ENCODE measurements around the gene ADARB1. TPM values are rescaled to one million over a fixed set of nuclear protein-coding genes. Genes with fewer than 3 reads are reported as not detected.

Gene ADARB1
- total and polyA plus RNA-seq, 9 of the 15 experiments (the other 6 are each of a cell fraction or from before 2014, with no cell fraction given) = 6.7 to 16.0 (median 8.3) TPM

DNA sequence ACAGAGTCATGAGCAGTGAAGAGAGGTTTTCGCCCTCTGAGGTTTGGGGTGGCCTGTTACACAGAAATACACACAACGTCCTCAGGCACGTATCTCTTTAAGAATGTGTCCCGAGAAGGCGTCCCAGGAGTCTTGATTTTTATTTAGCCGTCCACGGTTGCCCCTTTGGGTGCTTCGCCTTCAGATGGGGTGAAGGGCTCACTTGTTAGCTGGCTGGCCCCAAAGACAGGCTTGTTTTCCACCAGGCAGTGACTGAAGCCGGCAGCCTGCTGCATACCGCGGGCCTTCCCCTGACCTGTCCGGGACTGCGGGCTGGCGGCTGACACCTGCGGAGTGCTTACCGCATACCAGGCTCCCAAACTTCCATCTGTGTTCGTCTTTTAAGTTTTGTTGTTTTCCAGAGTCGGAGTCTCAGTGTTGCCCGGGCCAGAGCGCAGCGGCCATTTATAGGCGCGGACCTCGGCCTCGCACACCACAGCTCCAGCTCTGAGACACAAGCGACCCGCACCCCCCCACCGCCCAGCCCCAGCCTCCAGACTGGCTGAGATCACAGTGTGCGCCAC is 1.6 kb upstream of the ADARB1 start:
- WGBS (ENCODE audit: insufficient coverage, low coverage, missing lambda C conversion rate) = 84% methylated on average over 25 of the region's 29 CpGs
- Histone ChIP-seq H3K4me3 (no peak overlapping the region), H3K9me3 (replicated peaks; ENCODE audit: control insufficient read depth, insufficient read depth, low read depth, low read length) (no peaks in the 10 kb centered on the region), H4K20me1 (replicated peaks; ENCODE audit: control insufficient read depth, insufficient read depth, low read length) (peaks cover 12% of the 10 kb centered on the region), H3K79me2 (ENCODE audit: control insufficient read depth, insufficient read depth, low read length) (no peaks in the 10 kb centered on the region), H2AFZ (ENCODE audit: low read depth, low read length) (no peak overlapping the region), H3K4me2 (ENCODE audit: insufficient read depth, low read length) (no peak overlapping the region), H3K36me3 (ENCODE audit: control insufficient read depth, insufficient read depth, low read length) (no peaks in the 10 kb centered on the region), H3K4me1 (replicated peaks in 1 of 2; ENCODE audit: control insufficient read depth in 2 of 2, insufficient read depth in 2 of 2, low read length in 2 of 2) (peaks cover 39% of the 10 kb centered on the region in 2 experiments), H3K9ac (ENCODE audit: insufficient read depth in 1 of 2, low read depth in 2 of 2, low read length in 2 of 2) (peak overlapping the region in 1 of 2 experiments; percentile 84; a peak in 2 of 4 replicates), H3K27me3 (ENCODE audit: control insufficient read depth in 2 of 2, insufficient read depth in 2 of 2, low read length in 2 of 2) (no peaks in the 10 kb centered on the region; a peak in 1 of 5 replicates), H3K27ac (ENCODE audit: extremely low read depth, low read depth, low read length) (peak overlapping the region; percentile 5; the same call in 1 of the 3 replicates), H3K9me1 (ENCODE audit: control insufficient read depth, insufficient read depth, low read length) (no peaks in the 10 kb centered on the region)
- FAIRE-seq = no peak
- in situ Hi-C loops (cut with MboI) = no loop called here
- TSS peak; percentile 71 for BruUV-seq (replicated peaks)
- intact Hi-C loops (cut with micrococcal nuclease) = no loop called here
- no peak for ATAC-seq
- ChIA-PET POLR2A (interaction anchor here (0.8 to 1.0 kb wide), 2 partner anchors 9 to 57 kb away, joined by 3 read pairs; no protein-coding TSS in a partner anchor), CTCF (ENCODE audit: low intra/inter-chr PET ratio) (no interaction called here)
- DNase-seq (ENCODE audit: extremely low read depth in 1 of 4, low spot score in 3 of 4) = no peak
- TF ChIP-seq FIP1L1 (IDR thresholded peaks at IDR 0.05; ENCODE audit: low read depth, low read length, poor library complexity, severe bottlenecking) (no peak), ERF (CRISPR knock-in tag; IDR thresholded peaks at IDR 0.05) (no peak), CREBBP (IDR thresholded peaks at IDR 0.05; ENCODE audit: low read depth, low read length) (no peak), ZNF778 (CRISPR knock-in tag; IDR thresholded peaks at IDR 0.05) (no peak), ZBTB26 (CRISPR knock-in tag; IDR thresholded peaks at IDR 0.05) (no peak), FOXA3 (CRISPR knock-in tag; conservative IDR thresholded peaks at IDR 0.05 in 1 of 2, IDR thresholded peaks at IDR 0.05 in 1 of 2) (no peak), MYBL2 (IDR thresholded peaks at IDR 0.05; ENCODE audit: low read depth) (no peak), MYBL2 (CRISPR knock-in tag; IDR thresholded peaks at IDR 0.05; ENCODE audit: borderline replicate concordance) (no peak), PRMT5 (CRISPR knock-in tag; IDR thresholded peaks at IDR 0.05) (no peak), PCBP2 (IDR thresholded peaks at IDR 0.05; ENCODE audit: low read depth, low read length, poor library complexity, severe bottlenecking) (no peak), BMI1 (IDR thresholded peaks at IDR 0.05; ENCODE audit: low read length) (no peak), CBX8 (IDR thresholded peaks at IDR 0.05; ENCODE audit: borderline replicate concordance, extremely low read depth, low read depth, low read length, poor library complexity, severe bottlenecking) (no peak), ZBTB33 (CRISPR knock-in tag; IDR thresholded peaks at IDR 0.05) (peak; percentile 91), TRIM28 (IDR thresholded peaks at IDR 0.05) (no peak)
- TF ChIP-seq, protein P1, sequence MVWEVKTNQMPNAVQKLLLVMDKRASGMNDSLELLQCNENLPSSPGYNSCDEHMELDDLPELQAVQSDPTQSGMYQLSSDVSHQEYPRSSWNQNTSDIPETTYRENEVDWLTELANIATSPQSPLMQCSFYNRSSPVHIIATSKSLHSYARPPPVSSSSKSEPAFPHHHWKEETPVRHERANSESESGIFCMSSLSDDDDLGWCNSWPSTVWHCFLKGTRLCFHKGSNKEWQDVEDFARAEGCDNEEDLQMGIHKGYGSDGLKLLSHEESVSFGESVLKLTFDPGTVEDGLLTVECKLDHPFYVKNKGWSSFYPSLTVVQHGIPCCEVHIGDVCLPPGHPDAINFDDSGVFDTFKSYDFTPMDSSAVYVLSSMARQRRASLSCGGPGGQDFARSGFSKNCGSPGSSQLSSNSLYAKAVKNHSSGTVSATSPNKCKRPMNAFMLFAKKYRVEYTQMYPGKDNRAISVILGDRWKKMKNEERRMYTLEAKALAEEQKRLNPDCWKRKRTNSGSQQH (CRISPR knock-in tag; IDR thresholded peaks at IDR 0.05) = no peak
- TF ChIP-seq, protein P2, sequence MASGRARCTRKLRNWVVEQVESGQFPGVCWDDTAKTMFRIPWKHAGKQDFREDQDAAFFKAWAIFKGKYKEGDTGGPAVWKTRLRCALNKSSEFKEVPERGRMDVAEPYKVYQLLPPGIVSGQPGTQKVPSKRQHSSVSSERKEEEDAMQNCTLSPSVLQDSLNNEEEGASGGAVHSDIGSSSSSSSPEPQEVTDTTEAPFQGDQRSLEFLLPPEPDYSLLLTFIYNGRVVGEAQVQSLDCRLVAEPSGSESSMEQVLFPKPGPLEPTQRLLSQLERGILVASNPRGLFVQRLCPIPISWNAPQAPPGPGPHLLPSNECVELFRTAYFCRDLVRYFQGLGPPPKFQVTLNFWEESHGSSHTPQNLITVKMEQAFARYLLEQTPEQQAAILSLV (tag; IDR thresholded peaks at IDR 0.05) = no peak

All from K562 (cell line).